SH-SY5Y (cell line): ENCODE results near the gene MICAL2.

Source experiments
- GATA2 ChIP-seq: IDR thresholded peaks from 2 replicates; pipeline ENCODE4 v1.6.1; 2011; ENCODE audit warnings: mild to moderate bottlenecking, low read depth, low read length
- GATA3 ChIP-seq: IDR thresholded peaks from 2 replicates; pipeline ENCODE4 v1.6.1; 2011; ENCODE audit warnings: low read depth, mild to moderate bottlenecking, low read length, moderate library complexity

GRCh38 chr11:12171921-12172320, 61.5 kb downstream of the MICAL2 start:
- TF ChIP-seq GATA2 (no peak), GATA3 (no peak)
